Endothelial cell of umbilical vein (primary cell): ENCODE data around the gene TRIM59. TPM values are rescaled to one million over a fixed set of nuclear protein-coding genes. Genes with fewer than 3 reads are reported as not detected.

Experiments
- BruUV-seq: library from RNA; stranded (reverse); fragments of 400-500 nt; replicated peaks from 2 replicates; lab custom pipeline; 2021; lab: Mats Ljungman, UMichigan
- CTCF ChIA-PET: fragments of 300-600, 350-600 bp; sonication (Branson Sonifier 250); formaldehyde crosslinking; loops from one replicate; lab custom pipeline; 2021; ENCODE audit warnings: antibody characterized with exemption, inconsistent platforms; lab: Charles Lee
- POLR2A ChIA-PET: fragments of 300-600, 350-600 bp; sonication (Branson Sonifier 250); formaldehyde crosslinking; loops from one replicate; lab custom pipeline; 2021; ENCODE audit warnings: antibody characterized with exemption, inconsistent platforms; lab: Charles Lee
- DNase-seq: peaks from one replicate; pipeline ENCODE4 v3.0.0-alpha.2; 2011; ENCODE audit warnings: low read depth, low spot score
- FAIRE-seq: peaks from 2 replicates; lab custom pipeline; 2011; peaks lifted over from hg19 to GRCh38; lab: Jason Lieb, UNC
- H2AFZ ChIP-seq: 2 replicates; pipeline ENCODE4 v1.6.0; 2012; ENCODE audit warnings: low read depth, low read length, control low read depth, inconsistent platforms
- H3K27ac ChIP-seq: 2 replicates; pipeline ENCODE4 v1.5.1; 2011; ENCODE audit warnings: low read depth, mild to moderate bottlenecking, control low read depth, low read length, moderate library complexity; ENCODE audit not compliant: insufficient read depth
- H3K27me3 ChIP-seq, 2 experiments: 2 replicates each; pipeline versions ENCODE4 v1.6.0 to v1.6.1; 2011; ENCODE audit warnings: low read length in 2 of 2, mixed read lengths in 1 of 2; ENCODE audit not compliant: control insufficient read depth in 2 of 2, insufficient read depth in 2 of 2
- H3K36me3 ChIP-seq, 2 experiments: 2 replicates in 1 of 2; 3 replicates in 1 of 2; pipeline ENCODE4 v1.5.1; 2011; ENCODE audit warnings: low read length in 2 of 2, mild to moderate bottlenecking in 1 of 2, moderate library complexity in 1 of 2; ENCODE audit not compliant: control insufficient read depth in 2 of 2, insufficient read depth in 2 of 2; ENCODE audit errors: extremely low read depth in 1 of 2
- H3K4me1 ChIP-seq: 3 replicates; pipeline ENCODE4 v1.5.1; 2011; ENCODE audit warnings: mild to moderate bottlenecking, low read length; ENCODE audit not compliant: control insufficient read depth, insufficient read depth; ENCODE audit errors: extremely low read depth
- H3K4me2 ChIP-seq: 2 replicates; pipeline ENCODE4 v1.6.1; 2011; ENCODE audit warnings: low read length, control low read depth, mixed read lengths; ENCODE audit not compliant: insufficient read depth
- H3K4me3 ChIP-seq, 3 experiments: fragments of 200-600 bp in 1 of 3; sonication (generic), shearing (Covaris generic) in 1 of 3; replicated peaks in 1 of 3; 2 replicates each; pipeline ENCODE4 v1.5.1; 2011 to 2016; ENCODE audit warnings: control low read depth in 3 of 3, low read length in 3 of 3, mild to moderate bottlenecking in 2 of 3, inconsistent platforms in 1 of 3, low read depth in 1 of 3, moderate library complexity in 1 of 3; ENCODE audit not compliant: insufficient read depth in 1 of 3
- H3K79me2 ChIP-seq: 2 replicates; pipeline ENCODE4 v1.6.0; 2012; ENCODE audit warnings: low read length, inconsistent platforms; ENCODE audit not compliant: control insufficient read depth, insufficient read depth
- H3K9ac ChIP-seq: replicated peaks from 2 replicates; pipeline ENCODE3; 2011; ENCODE audit warnings: low read length, control low read depth; ENCODE audit not compliant: insufficient read depth; ENCODE audit errors: extremely low read depth
- H3K9me1 ChIP-seq: replicated peaks from 3 replicates; pipeline ENCODE4 v1.6.0; 2011; ENCODE audit warnings: mild to moderate bottlenecking, low read length; ENCODE audit not compliant: control insufficient read depth, insufficient read depth; ENCODE audit errors: extremely low read depth
- H3K9me3 ChIP-seq: replicated peaks from 2 replicates; pipeline ENCODE4 v1.5.1; 2012; ENCODE audit warnings: low read length, inconsistent platforms; ENCODE audit not compliant: control insufficient read depth, insufficient read depth
- H4K20me1 ChIP-seq: replicated peaks from 2 replicates; pipeline ENCODE3; 2011; ENCODE audit warnings: mild to moderate bottlenecking, low read length; ENCODE audit not compliant: control insufficient read depth, insufficient read depth; ENCODE audit errors: extremely low read depth
- CTCF ChIP-seq, 2 donors: IDR thresholded peaks; 1 replicate in 1 of 2; 2 replicates in 1 of 2; pipeline ENCODE4 v1.5.1; 2011; ENCODE audit warnings: low read length in 2 of 2, mild to moderate bottlenecking in 2 of 2, moderate library complexity in 2 of 2, control low read depth in 1 of 2, inconsistent platforms in 1 of 2, low read depth in 1 of 2; ENCODE audit not compliant: insufficient read depth in 1 of 2; ENCODE audit errors: extremely low read depth in 1 of 2
- EZH2 ChIP-seq: IDR thresholded peaks from 2 replicates; pipeline ENCODE4 v1.6.1; 2012; ENCODE audit warnings: borderline replicate concordance, low read depth, mild to moderate bottlenecking, moderate library complexity, low read length, inconsistent platforms; ENCODE audit not compliant: severe bottlenecking
- FOS ChIP-seq: IDR thresholded peaks from 2 replicates; pipeline ENCODE4 v1.6.1; 2011; ENCODE audit warnings: mild to moderate bottlenecking, low read length, moderate library complexity, borderline replicate concordance; ENCODE audit not compliant: insufficient read depth
- GATA2 ChIP-seq: IDR thresholded peaks from 2 replicates; pipeline ENCODE4 v1.7.0; 2011; ENCODE audit warnings: low read depth, mild to moderate bottlenecking, moderate library complexity, mixed read lengths, low read length; ENCODE audit not compliant: insufficient read length, insufficient read depth
- JUN ChIP-seq: IDR thresholded peaks from 2 replicates; pipeline ENCODE4 v1.6.1; 2011; ENCODE audit warnings: borderline replicate concordance, low read depth; ENCODE audit not compliant: insufficient read length, insufficient read depth
- MAX ChIP-seq: IDR thresholded peaks from 2 replicates; pipeline ENCODE4 v1.6.1; 2011; ENCODE audit not compliant: insufficient read depth, insufficient read length
- MYC ChIP-seq: IDR thresholded peaks from one replicate; pipeline ENCODE4 v1.6.1; 2011; ENCODE audit warnings: mild to moderate bottlenecking, low read depth, low read length
- POLR2A ChIP-seq: IDR thresholded peaks from 2 replicates; pipeline ENCODE4 v1.6.1; 2012; ENCODE audit warnings: low read depth, mild to moderate bottlenecking, control low read depth, low read length
- POLR2AphosphoS5 ChIP-seq: IDR thresholded peaks from 2 replicates; pipeline ENCODE4 v1.6.1; 2012; ENCODE audit warnings: low read depth, mild to moderate bottlenecking, control low read depth, low read length, moderate library complexity; ENCODE audit not compliant: insufficient read depth
- dilution Hi-C: fragments of 300-500 bp; cut with MboI; formaldehyde crosslinking; loops from one replicate; pipeline ENCODE4 v1.15.0; 2019; ENCODE audit warnings: low sequenced_read_pairs; ENCODE audit not compliant: extremely low pct_ligation_motif_present
- intact Hi-C: fragments of 100-400 bp; cut with micrococcal nuclease; formaldehyde crosslinking; loops from one replicate; pipeline ENCODE4 v1.10.0; 2022
- polyA plus RNA-seq, 4 experiments: library from polyadenylated mRNA; depleted of rRNA in 3 of 4; stranded (reverse) in 3 of 4; unstranded in 1 of 4; fragments of >200 nt; gene quantifications; 2 replicates each; pipeline versions ENCODE4 v1.2.1 to v1.2.3, GENCODE V29; 2011 to 2012; ENCODE audit warnings: missing spikeins in 1 of 4
- total RNA-seq: library from RNA; stranded (reverse); gene quantifications from 2 replicates; pipeline ENCODE4 v1.2.3, GENCODE V29; 2021

Gene TRIM59
- total and polyA plus RNA-seq, 2 donors (not counting 3 experiments of a cell fraction or from before 2014, with no cell fraction given), result 6.8 to 33.0 TPM

GRCh38 chr3:160403796-160404470 is 45.7 kb downstream of the TRIM59 start:
- BruUV-seq, result no TSS peak
- Histone ChIP-seq H3K4me2 (peak overlapping the region; percentile 99), H4K20me1 (no peaks in the 10 kb centered on the region), H3K79me2 (peaks cover 94% of the 10 kb centered on the region), H2AFZ (no peak overlapping the region), H3K9ac (peak overlapping the region; percentile 84), H3K4me3 (peak overlapping the region; percentile 13 to 79 (median 77)), H3K27me3 (no peaks in the 10 kb centered on the region), H3K4me1 (peaks cover 23% of the 10 kb centered on the region), H3K9me1 (no peaks in the 10 kb centered on the region), H3K27ac (peak overlapping the region; percentile 76), H3K9me3 (no peaks in the 10 kb centered on the region), H3K36me3 (peaks cover 0 to 16% of the 10 kb centered on the region in 2 experiments)
- DNase-seq (peak; percentile 68), FAIRE-seq (no peak)
- dilution Hi-C loops (no loop called here), intact Hi-C loops (loop anchor here (5.0 to 10.0 kb wide), 3 partner anchors 353 to 627 kb away; partner anchors contain the start of gene PPM1L)
- TF ChIP-seq POLR2A (no peak), EZH2 (no peak), MAX (no peak), MYC (no peak), CTCF (IDR thresholded peaks at IDR 0.05; ENCODE audit: extremely low read depth in 1 of 2, insufficient read depth in 1 of 2, low read depth in 1 of 2, low read length in 2 of 2) (no peak), GATA2 (no peak), FOS (no peak), JUN (no peak), POLR2AphosphoS5 (no peak)
- POLR2A ChIA-PET, result no interaction called here
- CTCF ChIA-PET, result interaction anchor here (0.9 to 2.7 kb wide), 2 partner anchors 9 to 633 kb away, joined by 3 to 19 read pairs; no protein-coding TSS in a partner anchor
